22Rv1 (cell line): ENCODE measurements around the gene CEP295NL.
"Not testable (repeated sequence)": the region's sequence is repeated elsewhere in the genome, so short reads cannot be mapped to it uniquely, and the experiment has no call there.

ENCODE experiments used
- CTCF ChIP-seq: fragments of 450-650 bp; IDR thresholded peaks from 2 replicates; pipeline ENCODE4 v1.5.1; 2017; ENCODE audit warnings: mild to moderate bottlenecking
- ZFX ChIP-seq: fragments of 450-650 bp; IDR thresholded peaks from 2 replicates; pipeline ENCODE4 v1.6.1; 2017; ENCODE audit warnings: antibody characterized with exemption, borderline replicate concordance

- TF ChIP-seq CTCF, ZFX: not testable (repeated sequence)
These were observed 26.0 kb downstream of the CEP295NL start for GRCh38 chr17:78876954-78877517.
